Mucosa of rectum (tissue), 2 donors: ENCODE results near the gene MAP3K7.
A peak's percentile ranks its signal among the peaks of the same experiment; 100 is the strongest.

ENCODE experiments used
- H3K27ac ChIP-seq, 2 donors: one replicate each; pipeline ENCODE4 v1.7.0; 2013; ENCODE audit warnings: inconsistent platforms in 2 of 2, low read depth in 2 of 2, low read length in 2 of 2
- H3K27me3 ChIP-seq, 2 donors: one replicate each; pipeline ENCODE4 v1.7.0; 2013; ENCODE audit warnings: low read length in 2 of 2; ENCODE audit not compliant: control insufficient read depth in 2 of 2, insufficient read depth in 2 of 2
- H3K36me3 ChIP-seq, 2 donors: one replicate each; pipeline ENCODE4 v1.7.0; 2013; ENCODE audit warnings: low read length in 2 of 2; ENCODE audit not compliant: control insufficient read depth in 2 of 2, insufficient read depth in 2 of 2
- H3K4me1 ChIP-seq, 2 donors: one replicate each; pipeline ENCODE4 v1.7.0; 2013; ENCODE audit warnings: low read length in 2 of 2, mild to moderate bottlenecking in 1 of 2; ENCODE audit not compliant: control insufficient read depth in 2 of 2, insufficient read depth in 2 of 2
- H3K4me3 ChIP-seq, 2 donors: one replicate each; pipeline ENCODE4 v1.7.0; 2013; ENCODE audit warnings: low read length in 2 of 2
- H3K9ac ChIP-seq, 2 donors: one replicate each; pipeline ENCODE4 v1.7.0; 2013; ENCODE audit warnings: low read length in 2 of 2, low read depth in 1 of 2, mild to moderate bottlenecking in 1 of 2
- H3K9me3 ChIP-seq, 2 donors: one replicate each; pipeline ENCODE4 v1.7.0; 2013; ENCODE audit warnings: low read length in 2 of 2; ENCODE audit not compliant: control insufficient read depth in 2 of 2
- donor health status: healthy.
- donor health status: Normal muscosa, but diverticular disease.

MAP3K7 gene

DNA sequence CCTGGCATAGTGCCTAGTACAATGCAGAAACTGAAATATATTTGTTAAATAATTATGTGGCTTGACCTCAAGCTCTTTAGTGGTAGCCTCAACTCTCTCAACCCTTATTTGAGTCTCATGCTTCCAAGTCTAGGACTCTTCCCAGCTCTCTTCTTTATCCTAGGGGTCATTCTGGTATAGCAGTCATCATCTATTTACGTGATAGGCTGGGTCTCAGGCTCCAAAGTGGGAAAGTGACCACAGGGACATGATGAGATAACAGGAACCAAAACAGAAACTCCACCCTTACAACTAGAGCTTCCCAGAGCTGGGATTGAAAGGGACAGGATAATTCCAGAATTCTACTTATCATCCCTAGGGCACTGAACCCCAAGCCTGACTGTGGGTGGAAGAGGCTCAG is 17.7 kb upstream of the MAP3K7 start:
- Histone ChIP-seq H3K27me3 (peaks cover 0 to 4% of the 10 kb centered on the region in 2 donors), H3K4me1 (no peaks in the 10 kb centered on the region), H3K36me3 (no peaks in the 10 kb centered on the region), H3K27ac (no peak overlapping the region), H3K9ac (no peak overlapping the region), H3K9me3 (no peaks in the 10 kb centered on the region), H3K4me3 (no peak overlapping the region)

DNA sequence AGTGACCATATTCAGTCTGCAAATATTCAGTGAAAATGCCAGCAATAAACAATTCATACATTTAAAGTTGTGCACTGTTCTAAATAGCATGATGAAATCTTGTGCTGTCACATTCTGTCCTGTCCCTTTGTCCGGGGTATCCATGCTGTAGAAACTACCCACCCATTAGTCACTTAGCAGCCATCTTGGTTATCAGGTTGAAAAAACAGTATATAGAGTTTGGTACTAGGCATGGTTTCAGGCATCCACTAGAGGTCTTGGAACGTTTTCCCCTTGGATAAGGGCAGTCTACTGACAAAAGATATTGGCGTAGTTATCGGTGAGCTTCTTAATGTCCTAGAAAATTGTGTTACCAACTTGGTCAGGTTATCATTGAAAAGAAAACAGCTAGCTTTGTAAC is 12.3 kb upstream of the MAP3K7 start:
- H3K9ac ChIP-seq: no peak overlapping the region
- no peaks in the 10 kb centered on the region for H3K36me3 ChIP-seq
- peaks cover 4 to 6% of the 10 kb centered on the region in 2 donors for H3K27me3 ChIP-seq
- no peaks in the 10 kb centered on the region for H3K4me1 ChIP-seq
- no peak overlapping the region for H3K4me3 ChIP-seq
- H3K9me3 ChIP-seq: no peaks in the 10 kb centered on the region
- no peak overlapping the region for H3K27ac ChIP-seq

DNA sequence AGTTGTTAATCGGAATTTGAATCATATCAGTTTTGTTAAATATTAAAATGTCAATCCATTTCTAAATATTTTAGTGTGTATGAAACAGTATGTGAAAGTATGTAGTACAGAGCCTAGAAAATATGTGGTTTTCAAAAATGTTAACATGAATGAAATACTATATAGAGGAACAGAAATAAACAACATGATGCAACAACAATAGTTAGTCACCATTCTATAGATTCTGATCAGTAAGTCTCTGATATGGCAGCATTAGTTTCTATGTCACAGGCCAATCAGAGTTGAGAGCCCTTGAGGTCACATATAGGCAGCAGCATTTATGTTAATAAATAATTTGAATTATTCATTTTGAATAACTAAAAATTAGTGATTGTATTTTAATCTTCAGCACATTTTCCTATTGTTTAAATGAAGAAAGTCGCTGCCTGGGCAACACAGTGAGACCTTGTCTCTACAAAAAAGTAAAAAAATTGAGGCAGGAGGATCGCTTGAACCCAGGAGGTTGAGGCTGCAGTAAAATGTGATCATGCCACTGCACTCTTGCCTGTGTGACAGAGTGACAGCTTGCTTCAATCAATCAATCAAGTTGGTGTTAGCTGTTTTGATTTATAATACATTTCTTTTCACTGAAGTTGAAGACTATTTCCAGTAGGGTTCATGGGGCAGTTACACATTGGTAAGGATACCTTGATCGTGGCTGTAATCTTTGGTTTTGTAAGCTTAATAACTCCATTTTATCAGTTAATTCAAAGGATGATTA is 11.5 kb upstream of the MAP3K7 start:
- Histone ChIP-seq H3K36me3 (no peaks in the 10 kb centered on the region), H3K27me3 (peaks cover 7 to 9% of the 10 kb centered on the region in 2 donors), H3K27ac (no peak overlapping the region), H3K9me3 (no peaks in the 10 kb centered on the region), H3K9ac (no peak overlapping the region), H3K4me1 (no peaks in the 10 kb centered on the region), H3K4me3 (no peak overlapping the region)

DNA sequence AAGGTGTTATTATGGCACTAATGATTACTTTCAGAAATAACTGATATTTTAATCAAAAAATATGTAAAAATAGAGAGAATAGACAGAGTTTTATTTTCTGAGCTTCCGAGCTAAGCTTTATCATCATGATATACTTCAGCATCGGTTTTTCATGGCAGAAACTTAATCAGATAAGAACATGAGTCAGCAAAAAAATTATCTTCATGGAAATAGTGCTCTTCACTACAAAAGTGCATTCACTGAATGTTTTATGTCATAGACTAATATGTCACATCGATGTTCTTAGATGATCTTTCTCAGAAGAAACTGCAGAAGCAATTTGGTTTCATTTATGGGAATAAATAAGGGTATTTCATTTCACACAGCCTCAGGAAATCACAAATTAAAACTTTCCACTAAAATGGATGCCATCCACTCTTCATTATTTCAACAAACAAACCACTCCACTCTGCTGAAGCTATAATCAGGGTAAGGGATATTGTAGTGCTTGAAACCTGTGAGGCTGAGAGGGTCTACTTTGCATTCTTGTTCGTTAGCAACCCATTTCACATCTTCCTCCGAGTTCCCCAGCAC is 10.2 kb upstream of the MAP3K7 start:
- Histone ChIP-seq H3K4me1 (no peaks in the 10 kb centered on the region), H3K4me3 (no peak overlapping the region), H3K9ac (no peak overlapping the region), H3K27ac (no peak overlapping the region), H3K9me3 (no peaks in the 10 kb centered on the region), H3K27me3 (peaks cover 7 to 9% of the 10 kb centered on the region in 2 donors), H3K36me3 (no peaks in the 10 kb centered on the region)

DNA sequence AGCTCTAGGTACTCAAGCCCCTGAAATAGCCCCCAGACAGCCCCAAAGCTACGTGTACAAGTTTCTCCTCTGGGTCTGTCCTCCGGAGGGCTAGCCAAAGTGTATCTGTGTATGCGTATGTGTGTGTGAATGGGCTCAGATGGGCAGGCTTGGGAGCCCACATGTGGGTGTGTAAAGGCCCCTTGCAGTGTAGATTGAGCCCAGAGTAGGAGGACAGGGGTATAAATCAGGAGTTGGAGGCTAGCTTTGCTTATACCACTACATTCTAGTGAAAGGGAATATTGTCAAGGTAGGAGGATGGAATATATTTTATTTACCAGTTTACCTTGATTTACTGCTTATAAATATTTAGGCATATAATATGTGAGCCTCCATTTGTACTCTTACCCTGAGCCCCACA is 9.0 kb upstream of the MAP3K7 start:
- peaks cover 9 to 10% of the 10 kb centered on the region in 2 donors for H3K27me3 ChIP-seq
- H3K9ac ChIP-seq: no peak overlapping the region
- no peak overlapping the region for H3K27ac ChIP-seq
- H3K4me3 ChIP-seq: no peak overlapping the region
- H3K36me3 ChIP-seq: no peaks in the 10 kb centered on the region
- no peaks in the 10 kb centered on the region for H3K4me1 ChIP-seq
- no peaks in the 10 kb centered on the region for H3K9me3 ChIP-seq

DNA sequence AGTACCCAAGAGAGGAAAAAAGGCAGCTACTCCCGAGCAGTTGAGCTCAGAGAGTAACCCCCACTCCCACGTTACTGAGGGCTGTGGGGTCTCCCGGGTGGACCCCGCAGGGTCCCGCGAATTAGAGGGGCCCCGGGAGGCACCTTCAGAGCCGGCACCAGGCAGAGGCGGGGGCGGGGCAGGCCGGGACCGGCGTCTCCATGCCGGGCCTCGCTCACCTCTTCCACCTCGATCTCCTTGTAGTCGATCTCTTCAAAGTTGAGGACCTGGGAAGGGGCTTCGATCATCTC is 381 bp downstream of the MAP3K7 start:
- no peaks in the 10 kb centered on the region for H3K9me3 ChIP-seq
- no peaks in the 10 kb centered on the region for H3K36me3 ChIP-seq
- H3K4me3 ChIP-seq: peak overlapping the region; percentile 94 to 95

DNA sequence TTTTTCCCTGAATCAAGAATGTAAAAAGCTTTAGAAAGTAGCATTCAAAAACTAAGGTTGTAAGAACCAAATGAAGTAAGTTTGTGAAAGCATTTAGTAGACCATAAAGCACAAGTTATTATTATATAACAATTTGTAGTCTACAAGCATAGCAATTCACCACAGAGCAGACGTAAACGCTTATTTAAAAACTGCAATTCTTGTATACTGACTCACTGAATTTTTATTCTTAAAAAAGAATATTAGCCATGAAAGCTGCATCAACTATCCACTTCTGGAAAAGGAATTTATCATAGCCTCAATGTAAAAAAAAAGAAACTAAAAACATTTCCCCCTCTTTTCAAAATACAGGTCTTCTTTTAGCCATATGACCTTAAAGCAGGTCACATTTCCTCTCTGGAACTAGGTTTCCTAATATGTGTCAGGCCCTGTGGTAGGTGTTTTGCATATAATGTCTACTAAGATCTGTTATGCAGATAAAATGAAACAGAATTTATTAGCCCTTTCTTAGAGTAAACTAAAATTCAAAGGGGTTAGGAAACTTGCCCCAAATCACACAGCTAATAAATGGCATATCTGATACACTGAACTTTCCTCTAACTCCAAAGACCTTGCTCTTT is 2.1 kb downstream of the MAP3K7 start:
- no peak overlapping the region for H3K27ac ChIP-seq
- no peaks in the 10 kb centered on the region for H3K9me3 ChIP-seq
- no peaks in the 10 kb centered on the region for H3K27me3 ChIP-seq
- H3K36me3 ChIP-seq: no peaks in the 10 kb centered on the region
- no peak overlapping the region for H3K9ac ChIP-seq
- peaks cover 9 to 10% of the 10 kb centered on the region in 2 donors for H3K4me1 ChIP-seq
- H3K4me3 ChIP-seq: no peak overlapping the region

More for the DNA sequence above, 381 bp downstream of the MAP3K7 start:
- H3K27ac ChIP-seq: peak overlapping the region; percentile 93 to 96
- H3K4me1 ChIP-seq: peaks cover 9 to 10% of the 10 kb centered on the region in 2 donors
- H3K9ac ChIP-seq: peak overlapping the region; percentile 90 to 93
- H3K27me3 ChIP-seq: peaks cover 0 to 4% of the 10 kb centered on the region in 2 donors

DNA sequence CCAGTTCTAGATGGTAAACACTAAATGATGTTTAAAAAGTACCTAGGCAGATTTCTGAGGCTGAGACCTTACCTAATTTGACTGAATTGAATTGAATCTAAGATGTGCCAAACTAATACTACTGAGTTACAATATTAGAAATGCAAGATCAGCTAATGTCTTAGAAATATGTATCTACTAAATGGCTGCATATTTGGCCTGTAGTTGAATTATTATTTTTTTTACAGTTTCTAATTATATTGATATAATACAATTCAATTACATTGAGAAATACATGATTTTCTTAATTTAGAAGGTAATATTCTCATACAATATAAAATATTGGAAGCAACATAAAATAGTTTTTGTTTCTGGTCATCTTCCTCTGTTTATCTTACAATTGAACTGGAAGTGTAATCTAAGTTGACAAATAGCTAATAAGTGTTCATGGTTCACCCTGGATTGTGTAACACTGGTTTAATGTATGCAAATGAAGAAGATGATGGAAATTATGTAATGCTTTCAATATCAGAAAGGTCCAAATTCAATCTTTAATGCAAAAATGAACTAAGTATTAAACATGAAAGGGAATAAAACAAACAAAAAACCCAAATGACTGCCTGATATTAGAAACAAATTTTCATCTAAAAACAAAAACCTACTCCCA is 2.9 kb downstream of the MAP3K7 start:
- Histone ChIP-seq H3K27me3 (no peaks in the 10 kb centered on the region), H3K4me3 (no peak overlapping the region), H3K27ac (no peak overlapping the region), H3K4me1 (peaks cover 9 to 10% of the 10 kb centered on the region in 2 donors), H3K36me3 (no peaks in the 10 kb centered on the region), H3K9ac (no peak overlapping the region), H3K9me3 (no peaks in the 10 kb centered on the region)

DNA sequence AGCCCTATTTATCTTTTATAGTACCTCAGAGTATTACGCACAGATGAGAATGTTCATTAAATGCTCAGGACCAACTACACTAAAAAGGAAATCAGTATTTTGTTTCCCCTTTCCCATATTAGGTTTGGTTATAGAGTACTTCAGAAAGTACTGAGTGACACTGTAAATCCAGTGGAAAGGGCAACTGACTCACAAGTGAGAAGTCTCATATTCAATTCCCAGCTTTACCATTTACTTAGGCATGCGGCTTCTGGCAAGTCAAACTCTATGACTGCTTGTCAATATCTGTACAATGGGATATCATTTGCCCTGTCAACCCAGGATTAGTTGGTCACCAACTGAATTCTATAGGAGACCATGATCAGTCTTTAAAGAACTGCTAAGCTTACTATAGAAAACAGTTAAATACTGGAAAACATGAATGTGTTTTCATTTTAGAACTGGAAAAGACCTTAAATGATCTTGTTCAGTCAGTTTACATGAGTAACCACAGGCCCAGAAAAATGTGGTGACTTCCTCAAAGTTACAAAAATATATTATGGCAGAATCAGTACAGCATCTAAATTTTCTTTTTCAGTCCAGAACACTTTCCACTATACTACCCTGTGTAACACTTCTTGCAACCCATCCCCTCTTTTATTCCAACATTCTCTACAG is 3.6 kb downstream of the MAP3K7 start:
- Histone ChIP-seq H3K36me3 (no peaks in the 10 kb centered on the region), H3K9ac (no peak overlapping the region), H3K4me1 (peaks cover 9 to 10% of the 10 kb centered on the region in 2 donors), H3K27me3 (no peaks in the 10 kb centered on the region), H3K4me3 (no peak overlapping the region), H3K27ac (no peak overlapping the region), H3K9me3 (no peaks in the 10 kb centered on the region)

DNA sequence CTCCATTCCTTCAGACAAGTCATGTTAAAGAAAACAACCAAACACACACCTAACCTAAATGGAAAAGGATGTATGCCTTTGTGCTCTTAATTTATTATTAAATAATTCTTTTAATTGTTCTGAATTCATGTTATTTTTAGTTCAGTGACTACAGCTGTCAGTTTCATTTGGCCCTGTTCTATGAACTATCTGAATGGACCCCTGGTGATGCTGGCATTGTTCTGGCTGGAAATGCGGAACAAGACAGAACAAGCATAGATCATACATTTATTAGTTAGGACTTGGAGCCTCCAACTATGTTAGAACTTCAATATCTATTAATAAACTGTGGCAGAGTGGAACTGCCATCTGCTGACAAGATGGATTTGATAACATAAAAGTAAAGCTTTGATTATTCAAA is 5.7 kb downstream of the MAP3K7 start:
- Histone ChIP-seq H3K36me3 (peaks cover 0 to 5% of the 10 kb centered on the region in 2 donors), H3K9me3 (no peaks in the 10 kb centered on the region), H3K9ac (no peak overlapping the region), H3K4me3 (no peak overlapping the region), H3K27ac (no peak overlapping the region), H3K4me1 (peaks cover 7 to 8% of the 10 kb centered on the region in 2 donors), H3K27me3 (no peaks in the 10 kb centered on the region)
